Adrenal gland (tissue), 5 donors: ENCODE data around the gene EFR3B.

ENCODE experiments used
- CTCF ChIP-seq, 6 experiments: fragments of 450-650 bp in 4 of 6; fragments of 200-600 bp in 2 of 6; sonication (generic) in 1 of 6; IDR thresholded peaks; 1 replicate in 5 of 6; 2 replicates in 1 of 6; pipeline versions ENCODE4 v1.5.1 to v1.8.0; 2016 to 2021; ENCODE audit warnings: antibody characterized with exemption in 6 of 6, mild to moderate bottlenecking in 2 of 6, moderate library complexity in 1 of 6
- POLR2A ChIP-seq, 2 donors: fragments of 450-650 bp; IDR thresholded peaks; one replicate each; pipeline ENCODE4 v1.6.1; 2017; ENCODE audit warnings: antibody characterized with exemption in 2 of 2, mild to moderate bottlenecking in 2 of 2, moderate library complexity in 1 of 2
- donor health status: DM: no; HTN: no; CAD: no.

- TF ChIP-seq CTCF (IDR thresholded peaks at IDR 0.05) (no peak), POLR2A (IDR thresholded peaks at IDR 0.05) (no peak)
Observed at GRCh38 chr2:25177211-25177611, 135.3 kb downstream of the EFR3B start.
